Panc1 (cell line): Measurements from ENCODE around the gene P2RY6. TPM values are rescaled to one million over a fixed set of nuclear protein-coding genes. Genes with fewer than 3 reads are reported as not detected.

ENCODE experiments used
- ATAC-seq: fragments of 200-7000 bp; cut with Tn5 transposase; 2 replicates; pipeline ENCODE4 v1.9.1; 2020; ENCODE audit warnings: mild to moderate bottlenecking, moderate library complexity
- BruUV-seq: library from RNA; stranded (reverse); fragments of 400-500 nt; replicated peaks from 2 replicates; lab custom pipeline; 2021; lab: Mats Ljungman, UMichigan
- CTCF ChIA-PET: fragments of 300-600 bp; sonication (Branson Sonifier 250); formaldehyde crosslinking; loops from one replicate; lab custom pipeline; 2022; ENCODE audit warnings: antibody characterized with exemption; lab: Charles Lee
- POLR2A ChIA-PET: fragments of 300-600 bp; sonication (Branson Sonifier 250); formaldehyde crosslinking; loops from one replicate; lab custom pipeline; 2022; ENCODE audit warnings: antibody characterized with exemption; lab: Charles Lee
- DNase-seq: peaks from one replicate; pipeline ENCODE4 v3.0.0-alpha.2; 2010; ENCODE audit warnings: low read depth, low spot score
- H3K27ac ChIP-seq: 2 replicates; pipeline ENCODE4 v1.5.1; 2011; ENCODE audit warnings: mild to moderate bottlenecking, low read length, inconsistent platforms
- H3K27me3 ChIP-seq: fragments of 200-500 bp; sonication (Bioruptor generic); 2 replicates; pipeline ENCODE4 v1.6.0; 2014; ENCODE audit warnings: low read length, inconsistent platforms; ENCODE audit not compliant: control insufficient read depth, insufficient read depth
- H3K36me3 ChIP-seq: fragments of 200-500 bp; sonication (Bioruptor generic); 2 replicates; pipeline ENCODE4 v1.5.1; 2014; ENCODE audit warnings: inconsistent platforms, mild to moderate bottlenecking, low read length, moderate library complexity; ENCODE audit not compliant: control insufficient read depth, insufficient read depth
- H3K4me1 ChIP-seq: 2 replicates; pipeline ENCODE4 v1.5.1; 2011; ENCODE audit warnings: inconsistent platforms, mild to moderate bottlenecking, low read length, moderate library complexity; ENCODE audit not compliant: control insufficient read depth, insufficient read depth
- H3K4me3 ChIP-seq, 2 experiments: 2 replicates each; pipeline ENCODE4 v1.5.1; 2011 to 2012; ENCODE audit warnings: low read depth in 2 of 2, low read length in 2 of 2, mild to moderate bottlenecking in 2 of 2, inconsistent platforms in 1 of 2, moderate library complexity in 1 of 2
- H3K9me3 ChIP-seq: fragments of 200-500 bp; sonication (Bioruptor generic); 2 replicates; pipeline ENCODE4 v1.5.1; 2014; ENCODE audit warnings: low read depth, mild to moderate bottlenecking, inconsistent platforms, low read length, moderate library complexity; ENCODE audit not compliant: control insufficient read depth, insufficient read depth
- POLR2AphosphoS5 ChIP-seq: IDR thresholded peaks from 2 replicates; pipeline ENCODE4 v1.6.1; 2012; ENCODE audit warnings: mild to moderate bottlenecking, low read depth, low read length, moderate library complexity
- SIN3A ChIP-seq: IDR thresholded peaks from 2 replicates; pipeline ENCODE4 v1.6.1; 2012; ENCODE audit warnings: low read depth, mild to moderate bottlenecking, low read length, moderate library complexity, borderline replicate concordance; ENCODE audit not compliant: insufficient read depth
- TCF7L2 ChIP-seq: IDR thresholded peaks from 2 replicates; pipeline ENCODE4 v1.6.1; 2011; ENCODE audit warnings: mild to moderate bottlenecking, low read depth, low read length, inconsistent platforms
- in situ Hi-C: cut with HindIII; loops from 2 replicates; pipeline ENCODE4 v1.10.0; 2016; ENCODE audit warnings: low sequenced_read_pairs, low pct_unique_long_range_greater_than_20kb
- intact Hi-C: fragments of 100-400 bp; cut with micrococcal nuclease; formaldehyde crosslinking; loops from one replicate; pipeline ENCODE4 v1.10.0; 2022; ENCODE audit not compliant: unreplicated experiment
- total RNA-seq: library from RNA; stranded (reverse); gene quantifications from one replicate; pipeline ENCODE4 v1.2.1, GENCODE V29; 2021; ENCODE audit not compliant: unreplicated experiment
- TF ChIP-seq, protein P1 (sequence below): fragments of 450-650 bp; IDR thresholded peaks from 2 replicates; pipeline ENCODE4 v1.5.1; 2017; ENCODE audit warnings: mild to moderate bottlenecking
- TF ChIP-seq, protein P2 (sequence below), 2 experiments: IDR thresholded peaks; 2 replicates each; pipeline ENCODE4 v1.6.1; 2011 to 2012; ENCODE audit warnings: low read depth in 2 of 2, control low read depth in 1 of 2, low read length in 1 of 2, mild to moderate bottlenecking in 1 of 2, moderate library complexity in 1 of 2; ENCODE audit not compliant: insufficient read depth in 1 of 2

Gene P2RY6
- total RNA-seq, 1 experiment from 2014 or later, result 0.59 TPM

DNA sequence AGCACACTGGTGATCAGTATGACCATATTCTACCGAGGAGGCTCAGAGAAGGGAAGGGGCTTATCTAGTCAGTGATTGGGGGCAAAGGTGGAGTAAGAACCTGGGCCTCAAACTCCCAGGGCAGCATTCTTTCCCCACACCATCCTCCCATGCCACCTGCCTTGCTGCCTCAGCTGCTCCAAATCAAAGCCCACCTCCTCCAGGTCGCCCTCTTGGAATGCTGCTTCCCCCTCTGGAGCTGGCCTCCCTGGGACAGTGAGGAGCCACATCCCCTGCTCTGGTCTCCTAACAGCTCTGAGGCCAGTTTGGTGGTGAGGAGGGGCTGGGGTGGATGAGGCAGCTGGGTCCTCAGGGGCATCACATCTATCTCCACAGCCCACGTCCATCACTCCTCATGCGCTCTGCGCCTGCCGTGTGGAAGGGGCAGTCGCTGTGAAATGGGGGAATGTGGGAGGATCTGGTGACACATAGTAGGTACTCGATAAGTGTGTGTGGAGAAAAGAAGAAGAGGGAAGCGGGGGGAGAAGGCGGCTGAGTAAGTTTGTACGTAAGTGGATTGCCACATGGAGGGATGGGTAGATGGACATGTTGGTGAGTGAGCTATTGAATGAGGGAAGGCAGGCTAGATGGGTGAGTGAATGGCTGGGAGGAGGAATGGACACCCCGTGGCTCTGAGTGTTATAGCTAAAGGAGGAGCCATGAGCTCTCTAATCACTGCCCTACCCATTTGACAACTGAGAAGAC lies 19.8 kb downstream of the P2RY6 start:
- no peak for DNase-seq
- Histone ChIP-seq H3K36me3 (no peaks in the 10 kb centered on the region), H3K27me3 (no peaks in the 10 kb centered on the region), H3K27ac (no peak overlapping the region), H3K9me3 (no peaks in the 10 kb centered on the region), H3K4me3 (no peak overlapping the region), H3K4me1 (peaks cover 12% of the 10 kb centered on the region)
- TF ChIP-seq SIN3A (no peak), POLR2AphosphoS5 (no peak), TCF7L2 (no peak)
- TF ChIP-seq, protein P1, sequence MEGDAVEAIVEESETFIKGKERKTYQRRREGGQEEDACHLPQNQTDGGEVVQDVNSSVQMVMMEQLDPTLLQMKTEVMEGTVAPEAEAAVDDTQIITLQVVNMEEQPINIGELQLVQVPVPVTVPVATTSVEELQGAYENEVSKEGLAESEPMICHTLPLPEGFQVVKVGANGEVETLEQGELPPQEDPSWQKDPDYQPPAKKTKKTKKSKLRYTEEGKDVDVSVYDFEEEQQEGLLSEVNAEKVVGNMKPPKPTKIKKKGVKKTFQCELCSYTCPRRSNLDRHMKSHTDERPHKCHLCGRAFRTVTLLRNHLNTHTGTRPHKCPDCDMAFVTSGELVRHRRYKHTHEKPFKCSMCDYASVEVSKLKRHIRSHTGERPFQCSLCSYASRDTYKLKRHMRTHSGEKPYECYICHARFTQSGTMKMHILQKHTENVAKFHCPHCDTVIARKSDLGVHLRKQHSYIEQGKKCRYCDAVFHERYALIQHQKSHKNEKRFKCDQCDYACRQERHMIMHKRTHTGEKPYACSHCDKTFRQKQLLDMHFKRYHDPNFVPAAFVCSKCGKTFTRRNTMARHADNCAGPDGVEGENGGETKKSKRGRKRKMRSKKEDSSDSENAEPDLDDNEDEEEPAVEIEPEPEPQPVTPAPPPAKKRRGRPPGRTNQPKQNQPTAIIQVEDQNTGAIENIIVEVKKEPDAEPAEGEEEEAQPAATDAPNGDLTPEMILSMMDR, result no peak
- TF ChIP-seq, protein P2, sequence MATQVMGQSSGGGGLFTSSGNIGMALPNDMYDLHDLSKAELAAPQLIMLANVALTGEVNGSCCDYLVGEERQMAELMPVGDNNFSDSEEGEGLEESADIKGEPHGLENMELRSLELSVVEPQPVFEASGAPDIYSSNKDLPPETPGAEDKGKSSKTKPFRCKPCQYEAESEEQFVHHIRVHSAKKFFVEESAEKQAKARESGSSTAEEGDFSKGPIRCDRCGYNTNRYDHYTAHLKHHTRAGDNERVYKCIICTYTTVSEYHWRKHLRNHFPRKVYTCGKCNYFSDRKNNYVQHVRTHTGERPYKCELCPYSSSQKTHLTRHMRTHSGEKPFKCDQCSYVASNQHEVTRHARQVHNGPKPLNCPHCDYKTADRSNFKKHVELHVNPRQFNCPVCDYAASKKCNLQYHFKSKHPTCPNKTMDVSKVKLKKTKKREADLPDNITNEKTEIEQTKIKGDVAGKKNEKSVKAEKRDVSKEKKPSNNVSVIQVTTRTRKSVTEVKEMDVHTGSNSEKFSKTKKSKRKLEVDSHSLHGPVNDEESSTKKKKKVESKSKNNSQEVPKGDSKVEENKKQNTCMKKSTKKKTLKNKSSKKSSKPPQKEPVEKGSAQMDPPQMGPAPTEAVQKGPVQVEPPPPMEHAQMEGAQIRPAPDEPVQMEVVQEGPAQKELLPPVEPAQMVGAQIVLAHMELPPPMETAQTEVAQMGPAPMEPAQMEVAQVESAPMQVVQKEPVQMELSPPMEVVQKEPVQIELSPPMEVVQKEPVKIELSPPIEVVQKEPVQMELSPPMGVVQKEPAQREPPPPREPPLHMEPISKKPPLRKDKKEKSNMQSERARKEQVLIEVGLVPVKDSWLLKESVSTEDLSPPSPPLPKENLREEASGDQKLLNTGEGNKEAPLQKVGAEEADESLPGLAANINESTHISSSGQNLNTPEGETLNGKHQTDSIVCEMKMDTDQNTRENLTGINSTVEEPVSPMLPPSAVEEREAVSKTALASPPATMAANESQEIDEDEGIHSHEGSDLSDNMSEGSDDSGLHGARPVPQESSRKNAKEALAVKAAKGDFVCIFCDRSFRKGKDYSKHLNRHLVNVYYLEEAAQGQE (IDR thresholded peaks at IDR 0.05; ENCODE audit: insufficient read depth in 1 of 2, low read depth in 2 of 2, low read length in 1 of 2), result no peak
- ChIA-PET POLR2A (no interaction called here), CTCF (interaction anchor here (0.6 to 1.7 kb wide), 3 partner anchors 15 to 497 kb away, joined by 3 to 6 read pairs (median 3); no protein-coding TSS in a partner anchor)
- intact Hi-C loops, result no loop called here
- ATAC-seq, result no peak
- BruUV-seq, result no TSS peak
- in situ Hi-C loops, result no loop called here

DNA sequence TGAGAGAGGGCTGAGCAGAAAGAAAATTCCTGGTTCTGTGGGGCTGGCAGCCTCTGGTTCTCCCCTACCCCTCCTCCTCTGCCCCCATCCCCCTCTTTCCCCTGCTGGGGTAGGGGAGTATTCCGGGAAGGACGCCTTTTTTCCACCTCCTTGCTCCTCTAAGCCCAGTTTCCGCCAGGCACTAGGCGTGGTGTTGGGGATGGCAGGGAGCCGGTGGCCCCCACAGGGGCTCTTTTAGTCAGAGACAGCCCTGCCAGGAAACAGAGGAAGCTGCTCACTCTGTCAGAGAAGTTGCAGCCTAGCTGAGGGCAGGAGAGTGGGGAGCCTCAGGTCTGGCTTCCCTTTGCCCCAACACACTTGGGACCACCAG lies 20.4 kb downstream of the P2RY6 start:
- Histone ChIP-seq H3K36me3 (no peaks in the 10 kb centered on the region), H3K4me3 (no peak overlapping the region), H3K27me3 (no peaks in the 10 kb centered on the region), H3K4me1 (peaks cover 12% of the 10 kb centered on the region), H3K27ac (no peak overlapping the region), H3K9me3 (no peaks in the 10 kb centered on the region)
- BruUV-seq, result no TSS peak
- intact Hi-C loops (no loop called here), in situ Hi-C loops (no loop called here)
- ChIA-PET CTCF (no interaction called here), POLR2A (interaction anchor here (0.7 kb wide), 1 partner anchor 8 kb away, joined by 3 read pairs; no protein-coding TSS in a partner anchor)
- no peak for ATAC-seq
- TF ChIP-seq SIN3A (no peak), TCF7L2 (no peak), POLR2AphosphoS5 (no peak)
- TF ChIP-seq, protein P1, result no peak
- TF ChIP-seq, protein P2 (IDR thresholded peaks at IDR 0.05; ENCODE audit: insufficient read depth in 1 of 2, low read depth in 2 of 2, low read length in 1 of 2), result no peak
- DNase-seq, result no peak
